Small intestine (tissue), 7 donors: ENCODE measurements around the gene XYLT1. TPM values are rescaled to one million over a fixed set of nuclear protein-coding genes. Genes with fewer than 3 reads are reported as not detected.

Source experiments
- DNase-seq, 2 donors: peaks; one replicate each; pipeline versions ENCODE4 v3.0.0 to v3.0.0-alpha.2; 2013
- FAIRE-seq: peaks from 2 replicates; lab custom pipeline; 2012; peaks lifted over from hg19 to GRCh38; lab: Jason Lieb, UNC
- H3K27ac ChIP-seq, 3 donors: one replicate each; pipeline ENCODE4 v1.5.1; 2013; ENCODE audit warnings: low read length in 2 of 3, mild to moderate bottlenecking in 2 of 3, control low read depth in 1 of 3, inconsistent platforms in 1 of 3, low read depth in 1 of 3, moderate library complexity in 1 of 3
- H3K27me3 ChIP-seq, 3 donors: one replicate each; pipeline ENCODE4 v1.6.1; 2013; ENCODE audit warnings: low read length in 3 of 3, inconsistent platforms in 1 of 3; ENCODE audit not compliant: control insufficient read depth in 3 of 3, insufficient read depth in 3 of 3
- H3K36me3 ChIP-seq, 3 donors: one replicate each; pipeline ENCODE4 v1.6.1; 2013; ENCODE audit warnings: low read length in 3 of 3, inconsistent platforms in 1 of 3, low read depth in 1 of 3, mild to moderate bottlenecking in 1 of 3, moderate library complexity in 1 of 3; ENCODE audit not compliant: control insufficient read depth in 3 of 3, insufficient read depth in 2 of 3
- H3K4me1 ChIP-seq, 3 donors: one replicate each; pipeline ENCODE4 v1.6.1; 2013; ENCODE audit warnings: low read length in 2 of 3, inconsistent platforms in 1 of 3, low read depth in 1 of 3, mild to moderate bottlenecking in 1 of 3, moderate library complexity in 1 of 3; ENCODE audit not compliant: control insufficient read depth in 3 of 3, insufficient read depth in 2 of 3
- H3K4me3 ChIP-seq, 3 donors: one replicate each; pipeline ENCODE4 v1.5.1; 2013; ENCODE audit warnings: low read length in 3 of 3, control low read depth in 1 of 3, inconsistent platforms in 1 of 3, low read depth in 1 of 3, mild to moderate bottlenecking in 1 of 3, moderate library complexity in 1 of 3
- H3K9me3 ChIP-seq, 2 donors: one replicate each; pipeline ENCODE4 v1.6.1; 2013; ENCODE audit warnings: low read depth in 1 of 2, low read length in 1 of 2; ENCODE audit not compliant: control insufficient read depth in 2 of 2, insufficient read depth in 1 of 2
- WGBS, 3 donors: extraction: QIAGEN DNeasy Blood & Tissue Kit; methylation state at CpG; one replicate each; pipeline ENCODE4 v1.1.7; 2013; 5-methylcytosine and 5-hydroxymethylcytosine counted together
- polyA plus RNA-seq, 4 donors: library from polyadenylated mRNA; stranded (reverse) in 3 of 4; unstranded in 1 of 4; fragments of 200-250 nt in 3 of 4; fragments of 120-200 nt in 1 of 4; gene quantifications; one replicate each; pipeline versions ENCODE4 v1.2.1 to v1.2.3, GENCODE V29; 2013
- donor health status: healthy with polysubstance abuse.
- donor health status: control.
- donor health status: control.
- donor health status: Bipolar disorder and iron deficiency.
- donor health status: healthy.

XYLT1 gene
- polyA plus RNA-seq, 4 donors: 1.9 to 11.2 (median 4.1) TPM

DNA sequence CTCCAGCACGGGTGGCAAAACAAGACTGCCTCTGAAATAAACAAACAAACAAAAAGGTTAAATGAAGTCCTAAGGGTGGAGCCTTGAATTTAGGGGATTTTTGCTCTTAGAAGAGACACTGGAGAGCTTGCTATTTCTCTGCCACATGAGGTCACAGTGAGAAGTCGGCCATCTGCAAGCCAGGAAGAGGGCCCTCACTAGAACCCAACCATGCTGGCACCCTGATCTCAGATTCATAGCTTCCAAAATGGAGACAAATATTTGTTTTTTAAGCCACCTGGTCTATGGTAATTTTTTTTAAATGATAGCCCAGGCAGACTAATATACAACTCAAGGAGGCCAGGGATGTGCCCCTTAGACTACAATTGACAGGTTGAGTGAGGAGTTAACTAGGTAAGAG lies 255.5 kb downstream of the XYLT1 start:
- Histone ChIP-seq H3K4me1 (no peaks in the 10 kb centered on the region), H3K4me3 (no peak overlapping the region), H3K27me3 (no peaks in the 10 kb centered on the region), H3K36me3 (peaks cover 0 to 2% (median 0%) of the 10 kb centered on the region in 3 donors), H3K9me3 (peaks cover 0 to 8% of the 10 kb centered on the region in 2 donors), H3K27ac (no peak overlapping the region)
- FAIRE-seq (no peak), DNase-seq (no peak)
- 90 to 94% (median 90%) methylated on average over 2 of the region's 2 CpGs for WGBS, 3 donors

DNA sequence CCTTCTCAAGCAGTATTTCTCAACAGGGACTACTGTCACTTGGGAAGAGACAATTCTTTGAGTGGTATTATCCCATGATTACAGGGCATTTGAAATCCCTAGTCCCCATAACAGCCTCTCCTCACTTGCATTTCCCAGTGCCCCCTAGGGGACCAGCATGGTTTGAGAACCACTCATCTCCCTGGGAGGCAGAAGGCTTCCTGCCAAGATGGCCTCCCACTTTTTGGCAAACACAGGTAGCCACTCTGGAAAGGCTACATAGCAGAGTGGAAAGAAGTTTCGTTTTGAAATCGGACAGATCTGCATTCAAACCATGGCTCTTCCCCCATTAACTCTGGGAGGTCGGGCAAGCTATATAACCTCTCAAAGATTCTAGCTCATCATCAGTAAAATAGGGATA lies 256.8 kb downstream of the XYLT1 start:
- no peak for DNase-seq
- H3K27ac ChIP-seq: no peak overlapping the region
- no peak for FAIRE-seq
- H3K4me1 ChIP-seq: no peaks in the 10 kb centered on the region
- peaks cover 0 to 8% of the 10 kb centered on the region in 2 donors for H3K9me3 ChIP-seq
- WGBS, 3 donors: 93 to 98% (median 97%) methylated on average over 3 of the region's 3 CpGs
- no peak overlapping the region for H3K4me3 ChIP-seq
- H3K27me3 ChIP-seq: no peaks in the 10 kb centered on the region
- peaks cover 0 to 2% (median 0%) of the 10 kb centered on the region in 3 donors for H3K36me3 ChIP-seq

DNA sequence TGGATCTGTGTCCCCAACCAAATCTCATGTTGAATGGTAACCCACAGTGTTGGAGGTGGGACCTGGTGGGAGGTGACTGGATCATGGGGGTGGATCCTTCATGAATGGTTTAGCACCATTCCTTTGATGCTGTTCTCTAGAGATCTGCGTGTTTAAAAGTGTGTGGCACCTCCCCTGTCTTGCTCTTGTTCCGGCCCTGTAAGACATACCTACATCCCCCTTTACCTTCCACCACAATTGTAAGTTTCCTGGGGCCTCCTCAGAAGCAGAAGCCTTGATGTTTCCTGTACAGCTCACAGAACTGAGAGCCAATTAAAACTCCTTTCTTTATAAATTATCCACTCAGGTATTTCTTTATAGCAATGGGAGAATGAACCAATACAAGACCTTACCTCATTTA lies 257.7 kb downstream of the XYLT1 start:
- Histone ChIP-seq H3K9me3 (peaks cover 0 to 8% of the 10 kb centered on the region in 2 donors), H3K4me1 (no peaks in the 10 kb centered on the region), H3K4me3 (no peak overlapping the region), H3K27ac (no peak overlapping the region), H3K27me3 (no peaks in the 10 kb centered on the region), H3K36me3 (peaks cover 0 to 2% (median 0%) of the 10 kb centered on the region in 3 donors)
- no peak for FAIRE-seq
- 85 to 87% (median 86%) methylated on average over 2 of the region's 2 CpGs for WGBS, 3 donors
- DNase-seq: no peak

DNA sequence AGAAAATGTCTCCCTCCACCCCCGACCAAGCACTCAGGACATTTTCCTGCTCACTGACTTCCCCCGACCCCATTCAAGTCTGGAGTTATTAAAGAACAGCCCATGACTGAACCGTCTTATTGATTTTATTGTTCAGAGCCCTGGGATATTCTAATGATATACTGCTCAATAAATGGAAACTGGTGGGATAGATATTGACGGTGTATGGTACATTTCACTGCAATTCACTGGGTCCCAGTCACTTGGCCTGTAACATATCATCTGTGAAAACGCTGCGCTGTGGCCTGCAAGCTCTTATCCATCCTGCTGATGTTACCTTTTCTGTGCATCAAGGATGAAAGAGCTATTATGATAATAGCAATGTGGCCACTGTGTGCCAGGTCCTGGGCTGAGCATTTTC lies 258.2 kb downstream of the XYLT1 start:
- H3K4me3 ChIP-seq: no peak overlapping the region
- no peak overlapping the region for H3K27ac ChIP-seq
- DNase-seq (no peak), FAIRE-seq (no peak)
- peaks cover 0 to 2% (median 0%) of the 10 kb centered on the region in 3 donors for H3K36me3 ChIP-seq
- no peaks in the 10 kb centered on the region for H3K27me3 ChIP-seq
- no peaks in the 10 kb centered on the region for H3K4me1 ChIP-seq
- peaks cover 0 to 8% of the 10 kb centered on the region in 2 donors for H3K9me3 ChIP-seq
- WGBS, 3 donors: 77 to 84% (median 77%) methylated on average over 6 of the region's 6 CpGs

DNA sequence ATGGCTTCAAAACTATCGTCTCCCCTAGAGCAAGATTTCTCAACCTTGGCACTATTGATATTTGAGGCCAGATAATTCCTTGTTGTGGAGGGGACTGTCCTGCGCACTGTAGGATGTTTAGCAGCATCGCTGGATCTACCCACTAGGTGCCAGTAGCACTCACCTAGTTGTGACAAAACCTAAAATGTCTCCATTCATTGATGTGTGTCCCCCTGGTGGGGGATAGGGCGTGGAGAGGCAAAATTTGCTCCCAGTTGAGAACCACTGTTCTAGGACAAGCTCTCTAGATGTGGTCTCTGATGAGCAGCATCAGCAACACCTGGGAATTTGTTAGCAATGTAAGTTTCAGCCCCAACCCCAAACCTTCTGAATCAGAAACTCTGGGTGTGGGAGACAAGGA lies 259.0 kb downstream of the XYLT1 start:
- peaks cover 0 to 2% (median 0%) of the 10 kb centered on the region in 3 donors for H3K36me3 ChIP-seq

DNA sequence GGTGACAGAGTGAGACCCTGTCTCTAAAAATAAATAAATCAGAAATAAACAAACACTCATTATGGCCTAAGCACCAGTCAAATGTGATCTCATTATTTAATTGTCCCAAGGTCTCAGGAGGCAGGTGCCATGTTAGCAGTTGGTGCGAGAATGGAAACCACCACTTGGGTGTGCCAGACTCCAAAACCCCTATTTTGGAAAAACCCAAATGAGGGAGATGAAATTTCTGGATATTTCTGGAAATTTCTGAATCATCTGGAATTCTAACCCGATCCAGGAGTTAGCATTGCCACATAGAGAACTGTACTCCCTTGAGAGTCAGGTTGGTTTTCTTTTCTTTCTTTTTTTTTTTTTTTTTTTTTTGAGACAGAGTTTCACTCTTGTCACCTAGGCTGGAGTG lies 264.0 kb downstream of the XYLT1 start:
- H3K27me3 ChIP-seq: no peaks in the 10 kb centered on the region
- 88 to 98% (median 94%) methylated on average over 2 of the region's 2 CpGs for WGBS, 3 donors
- no peak for FAIRE-seq
- H3K4me1 ChIP-seq: no peaks in the 10 kb centered on the region
- no peak for DNase-seq
- no peak overlapping the region for H3K4me3 ChIP-seq
- H3K36me3 ChIP-seq: no peaks in the 10 kb centered on the region
- no peak overlapping the region for H3K27ac ChIP-seq
- H3K9me3 ChIP-seq: no peaks in the 10 kb centered on the region

More for the DNA sequence above, 259.0 kb downstream of the XYLT1 start:
- no peak overlapping the region for H3K4me3 ChIP-seq
- H3K27me3 ChIP-seq: no peaks in the 10 kb centered on the region
- 79 to 83% (median 83%) methylated on average over 4 of the region's 4 CpGs for WGBS, 3 donors
- peaks cover 0 to 8% of the 10 kb centered on the region in 2 donors for H3K9me3 ChIP-seq
- H3K27ac ChIP-seq: no peak overlapping the region
- H3K4me1 ChIP-seq: no peaks in the 10 kb centered on the region
- FAIRE-seq: no peak
- no peak for DNase-seq

DNA sequence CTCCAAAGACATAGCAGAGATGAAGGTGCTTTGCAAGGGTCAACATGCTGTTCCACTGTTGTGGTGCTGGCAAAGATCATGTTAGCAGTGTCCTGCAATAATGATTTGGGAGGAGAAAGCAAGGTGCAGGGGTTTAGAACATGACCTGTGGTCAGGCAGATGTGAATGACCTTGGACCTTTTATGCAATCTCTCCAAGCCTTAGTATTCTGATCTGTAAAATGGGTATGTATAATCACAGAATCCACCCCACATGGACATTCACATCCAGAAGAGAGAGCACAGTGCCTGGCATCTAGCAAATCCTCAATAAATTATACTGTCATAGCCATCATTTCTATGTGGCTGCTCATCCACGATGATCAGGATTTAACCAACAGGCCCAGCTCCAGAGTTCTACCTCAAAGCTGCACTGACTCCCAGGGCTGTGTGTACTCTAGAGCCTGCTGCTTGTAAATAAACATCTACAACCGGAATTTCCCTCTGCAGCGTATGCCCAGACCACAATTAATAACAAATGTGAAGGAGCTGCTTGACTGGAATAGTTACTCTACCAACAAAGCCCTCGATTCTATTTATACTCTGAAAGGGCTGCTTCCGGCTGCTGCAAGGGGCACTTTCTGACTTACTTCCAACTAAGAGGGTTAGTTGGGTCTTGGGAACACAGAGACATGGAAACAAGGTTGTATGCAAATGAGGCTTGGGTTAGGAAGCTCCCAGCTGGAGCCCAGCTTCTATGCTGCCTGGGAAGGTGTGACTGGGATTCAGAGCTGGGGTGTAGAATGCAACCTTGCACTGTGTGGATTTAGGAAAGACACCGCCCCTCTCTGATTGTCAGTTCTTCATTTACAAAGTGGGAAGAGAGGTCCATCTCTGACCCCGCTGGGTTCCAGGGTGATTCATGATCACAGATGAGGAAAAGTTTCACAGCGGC lies 265.2 kb downstream of the XYLT1 start:
- H3K4me3 ChIP-seq: no peak overlapping the region
- H3K27ac ChIP-seq: no peak overlapping the region
- FAIRE-seq (no peak), DNase-seq (no peak)
- 66 to 82% (median 72%) methylated on average over 8 of the region's 8 CpGs for whole genome bisulfite sequencing, 3 donors
- no peaks in the 10 kb centered on the region for H3K4me1 ChIP-seq
- peaks cover 0 to 2% (median 0%) of the 10 kb centered on the region in 3 donors for H3K36me3 ChIP-seq
- no peaks in the 10 kb centered on the region for H3K9me3 ChIP-seq
- no peaks in the 10 kb centered on the region for H3K27me3 ChIP-seq

DNA sequence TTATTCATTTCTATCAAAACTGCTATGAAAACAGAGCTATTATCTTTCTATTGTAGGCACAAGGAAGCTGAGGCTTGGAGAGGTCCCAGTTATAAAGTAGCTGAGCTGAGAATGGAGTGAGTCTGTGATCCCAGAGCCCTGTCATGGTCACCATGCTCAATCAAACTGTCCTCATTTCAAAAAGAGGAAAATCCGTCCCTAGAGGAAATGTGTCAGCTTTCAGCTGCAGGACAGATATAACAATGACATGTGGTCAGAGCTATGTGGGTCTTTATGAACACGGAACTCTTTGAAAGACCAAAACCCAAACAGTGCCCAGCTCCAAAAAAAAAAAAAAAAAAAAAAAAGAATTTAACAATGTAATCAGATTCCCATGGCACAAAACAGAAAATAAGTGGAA lies 266.1 kb downstream of the XYLT1 start:
- Histone ChIP-seq H3K9me3 (no peaks in the 10 kb centered on the region), H3K4me3 (no peak overlapping the region), H3K27me3 (no peaks in the 10 kb centered on the region), H3K27ac (no peak overlapping the region), H3K4me1 (no peaks in the 10 kb centered on the region), H3K36me3 (peaks cover 0 to 5% (median 2%) of the 10 kb centered on the region in 3 donors)
- FAIRE-seq: no peak
- no peak for DNase-seq
- 60 to 87% (median 76%) methylated on average over 2 of the region's 2 CpGs for WGBS, 3 donors
